Islet of Langerhans (tissue), 1 donor: ENCODE results near the gene FAM227A.
A peak's percentile ranks its signal among the peaks of the same experiment; 100 is the strongest.
"Not testable (repeated sequence)": the region's sequence is repeated elsewhere in the genome, so short reads cannot be mapped to it uniquely, and the experiment has no call there.

Source experiments
- FAIRE-seq: peaks from one replicate; lab custom pipeline; 2011; peaks lifted over from hg19 to GRCh38; lab: Jason Lieb, UNC

Gene FAM227A

DNA sequence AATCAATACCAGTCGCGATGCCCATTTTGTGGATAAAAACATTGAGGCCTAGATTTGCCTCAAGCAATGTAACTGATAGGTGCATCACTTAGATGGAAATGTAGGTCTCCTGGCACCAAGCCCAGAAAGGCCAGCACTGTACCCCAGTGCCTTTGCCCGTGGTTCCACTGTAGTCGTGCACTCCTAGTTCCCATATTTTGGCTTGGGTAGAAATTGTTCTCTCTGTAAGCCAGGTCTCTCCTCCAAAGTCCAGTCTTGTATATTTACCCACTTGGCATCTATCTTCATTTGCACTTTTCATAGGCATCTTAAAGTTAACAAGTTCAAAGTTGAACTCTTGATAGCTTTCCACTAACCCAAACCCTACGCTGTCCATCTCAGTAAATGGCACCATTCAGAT, 44.6 kb downstream of the FAM227A start:
- no peak for FAIRE-seq

DNA sequence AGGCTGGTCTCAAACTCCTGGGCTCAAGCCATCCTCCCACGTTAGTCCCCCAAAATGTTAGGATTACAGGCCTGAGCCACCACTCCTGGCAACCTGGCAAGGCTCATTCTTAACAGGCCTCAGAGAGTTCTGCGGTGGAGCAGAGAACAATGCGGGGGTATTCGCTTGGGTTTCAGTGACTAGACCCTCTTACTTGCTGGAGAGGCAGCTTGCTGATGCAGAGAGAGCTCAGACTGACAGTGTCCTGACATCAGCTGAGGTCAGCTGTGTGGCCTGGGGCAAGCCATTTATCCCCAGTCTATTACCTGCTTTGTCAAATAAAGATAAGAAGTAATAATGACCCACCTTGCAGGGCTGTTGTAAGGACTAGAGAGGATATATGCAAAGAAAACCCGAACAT, 46.0 kb downstream of the FAM227A start:
- no peak for FAIRE-seq

DNA sequence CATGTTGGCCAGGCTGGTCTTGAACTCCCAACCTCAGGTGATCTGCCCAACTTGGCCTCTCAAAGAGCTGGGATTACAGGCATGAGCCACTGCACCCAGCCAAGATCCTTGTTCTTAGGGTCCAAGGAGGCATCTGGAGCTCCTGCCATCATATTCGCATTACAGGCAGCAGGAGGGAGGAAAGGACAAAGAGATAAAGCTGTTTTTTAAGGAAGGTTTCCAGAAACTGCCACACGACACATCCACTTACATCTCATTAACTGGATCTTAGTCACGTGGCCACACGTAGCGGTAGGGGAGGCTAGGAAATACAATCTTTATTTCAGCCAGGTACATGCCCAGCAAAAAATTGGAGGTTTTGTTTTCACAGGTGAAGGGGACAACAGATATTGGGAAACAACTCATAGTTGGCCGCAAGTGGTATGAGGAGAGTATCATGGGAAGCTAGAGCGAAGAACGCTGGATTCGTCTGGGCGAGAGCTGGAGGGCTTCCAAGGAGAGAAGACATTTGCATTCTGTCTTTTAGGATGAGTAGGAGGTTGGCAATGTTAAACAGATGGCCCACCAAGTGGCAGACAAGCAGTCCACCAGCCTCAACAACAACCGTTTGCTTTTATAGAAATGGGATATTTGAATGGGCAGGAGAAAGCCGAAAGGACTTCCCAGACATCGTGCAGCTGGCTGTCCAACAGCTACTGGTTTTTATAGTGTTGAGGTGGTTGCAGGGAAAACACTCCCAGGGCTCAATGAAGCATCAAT, 47.0 kb downstream of the FAM227A start:
- FAIRE-seq: no peak

DNA sequence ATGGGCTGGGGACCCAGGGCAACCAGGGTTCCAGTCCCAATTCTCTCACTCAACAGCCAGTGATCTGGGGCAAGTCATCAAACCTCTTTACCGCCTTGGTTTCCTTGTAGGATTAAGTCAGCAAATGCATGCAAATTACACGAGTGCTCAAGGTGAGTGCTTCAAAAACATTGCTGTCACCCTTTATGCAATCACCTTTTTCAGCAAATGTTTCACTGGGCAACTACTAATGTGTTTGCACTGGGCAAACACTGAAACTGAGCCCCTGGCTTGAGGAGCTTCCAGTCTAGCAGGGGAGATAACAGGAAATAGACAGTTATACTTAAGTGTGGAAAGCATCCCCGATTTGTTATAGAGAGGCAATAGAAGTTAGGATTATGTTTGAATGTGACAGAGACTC, 48.5 kb downstream of the FAM227A start:
- no peak for FAIRE-seq

DNA sequence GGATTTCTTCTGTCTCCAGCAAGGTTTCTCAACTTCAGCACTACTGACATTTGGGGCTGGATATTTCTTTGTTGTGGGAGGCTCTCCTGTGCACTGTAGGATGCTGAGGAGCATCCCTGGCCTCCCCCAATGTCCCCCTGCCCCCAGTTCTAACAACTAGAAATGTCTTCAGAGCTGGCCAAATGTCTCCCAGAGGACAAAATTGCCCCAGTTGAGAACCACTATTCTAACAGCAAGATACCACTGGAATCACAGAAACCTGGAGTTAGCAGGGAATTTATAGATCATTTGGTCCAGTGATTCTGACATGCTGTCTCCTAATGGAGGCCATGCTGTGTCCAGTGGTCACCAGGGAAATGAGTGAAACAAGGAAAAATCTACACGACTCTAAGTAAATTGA, 54.0 kb downstream of the FAM227A start:
- FAIRE-seq: no peak

DNA sequence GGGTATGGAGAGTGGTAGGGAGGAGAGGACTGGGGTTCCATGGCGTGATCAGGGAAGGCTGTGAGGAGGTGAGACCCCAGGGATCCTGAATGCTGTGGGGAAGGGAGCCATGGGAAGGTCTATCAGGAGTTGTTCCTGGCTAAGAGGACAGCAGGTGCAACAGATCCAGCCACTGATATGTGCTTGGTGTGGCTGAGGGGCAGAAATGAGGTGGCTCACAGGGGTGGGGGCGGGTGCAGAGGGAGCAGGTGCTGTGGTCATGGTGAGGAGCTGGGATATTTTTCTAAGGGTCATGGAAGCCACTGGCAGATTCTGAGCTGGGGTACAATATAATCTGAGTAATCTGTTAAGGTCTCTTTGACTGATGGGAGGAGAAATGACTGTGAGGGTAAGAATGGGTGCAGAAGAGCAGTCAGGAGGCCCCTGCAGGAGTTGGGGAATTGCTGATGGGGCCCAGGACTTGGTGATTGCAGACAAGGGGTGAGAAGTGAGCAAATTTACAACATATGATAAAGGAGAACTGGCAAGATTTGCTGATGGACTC, 54.9 kb downstream of the FAM227A start:
- no peak for FAIRE-seq

DNA sequence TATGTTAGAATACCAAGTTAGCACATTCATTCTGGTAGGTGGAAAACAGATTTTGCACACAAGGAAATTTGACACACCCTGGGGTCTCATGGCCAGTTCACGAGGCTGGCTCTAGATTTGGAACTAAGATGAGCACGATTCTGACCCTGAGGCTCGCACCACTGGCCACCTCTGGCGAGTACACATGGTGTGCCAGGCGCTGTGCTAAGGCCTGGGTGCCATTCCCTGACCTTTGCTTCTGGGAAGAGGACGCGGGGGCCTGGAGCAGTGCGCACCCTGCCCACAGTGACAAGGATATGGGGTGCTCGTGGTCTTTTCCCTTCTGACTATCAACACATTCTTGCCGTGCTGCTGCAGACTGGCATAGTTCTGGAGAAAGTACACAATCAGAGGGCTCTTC, 56.7 kb downstream of the FAM227A start:
- no peak for FAIRE-seq

DNA sequence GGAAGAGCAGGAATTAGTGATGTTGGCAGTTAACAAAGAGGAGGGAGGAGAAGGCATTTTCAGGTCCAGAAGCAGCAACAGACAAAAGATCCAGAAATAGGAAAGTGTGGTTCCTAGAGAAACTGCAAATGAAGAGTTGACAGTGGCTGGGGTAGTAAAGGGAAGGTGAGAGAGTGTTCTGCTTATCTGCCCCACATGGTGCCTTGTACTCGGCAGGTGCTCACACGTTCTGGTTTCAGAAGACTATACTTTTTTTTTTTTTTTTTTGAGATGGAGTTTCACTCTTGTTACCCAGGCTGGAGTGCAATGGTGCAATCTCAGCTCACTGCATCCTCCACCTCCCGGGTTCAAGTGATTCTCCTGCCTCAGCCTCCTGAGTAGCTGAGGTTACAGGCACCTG, 73.3 kb downstream of the FAM227A start:
- FAIRE-seq: not testable (repeated sequence)

DNA sequence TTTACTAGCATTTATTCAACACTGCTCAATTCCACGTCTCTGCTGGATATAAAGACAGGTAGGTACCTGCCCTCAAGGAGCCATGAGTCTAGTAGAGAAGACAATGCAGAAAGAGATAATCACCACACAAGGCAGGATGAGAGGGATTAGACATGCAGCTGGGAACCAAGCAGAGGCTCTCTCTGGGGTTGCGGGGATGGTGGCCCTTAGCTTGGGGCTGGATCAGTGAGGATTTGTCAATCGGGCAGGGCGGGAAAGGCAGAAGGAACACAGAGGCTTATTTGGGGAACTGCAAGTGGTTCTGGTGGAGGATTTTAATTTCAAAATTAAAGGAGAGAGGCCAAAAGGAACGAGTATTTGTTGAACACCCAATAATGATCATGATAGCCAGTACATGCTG, 77.7 kb downstream of the FAM227A start:
- FAIRE-seq: no peak

DNA sequence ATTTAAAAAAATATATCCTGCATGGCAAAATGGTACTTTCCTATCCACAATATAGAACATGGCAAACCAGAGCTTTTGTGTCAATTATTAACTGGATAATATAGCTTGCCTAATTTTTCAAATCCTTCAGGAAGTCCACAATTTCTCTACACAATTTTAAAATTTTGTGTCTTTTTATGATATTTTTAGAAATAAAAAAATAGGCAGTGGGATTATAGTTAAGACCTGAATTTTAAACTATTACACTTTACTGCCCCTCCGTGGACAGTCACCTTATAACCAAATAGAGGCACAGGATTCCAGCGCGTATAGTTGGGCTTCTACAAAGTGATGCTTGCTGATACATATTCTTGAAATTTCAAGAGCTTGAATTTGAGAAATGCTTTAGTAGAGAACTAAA, 84.1 kb downstream of the FAM227A start:
- FAIRE-seq: peak; percentile 93

DNA sequence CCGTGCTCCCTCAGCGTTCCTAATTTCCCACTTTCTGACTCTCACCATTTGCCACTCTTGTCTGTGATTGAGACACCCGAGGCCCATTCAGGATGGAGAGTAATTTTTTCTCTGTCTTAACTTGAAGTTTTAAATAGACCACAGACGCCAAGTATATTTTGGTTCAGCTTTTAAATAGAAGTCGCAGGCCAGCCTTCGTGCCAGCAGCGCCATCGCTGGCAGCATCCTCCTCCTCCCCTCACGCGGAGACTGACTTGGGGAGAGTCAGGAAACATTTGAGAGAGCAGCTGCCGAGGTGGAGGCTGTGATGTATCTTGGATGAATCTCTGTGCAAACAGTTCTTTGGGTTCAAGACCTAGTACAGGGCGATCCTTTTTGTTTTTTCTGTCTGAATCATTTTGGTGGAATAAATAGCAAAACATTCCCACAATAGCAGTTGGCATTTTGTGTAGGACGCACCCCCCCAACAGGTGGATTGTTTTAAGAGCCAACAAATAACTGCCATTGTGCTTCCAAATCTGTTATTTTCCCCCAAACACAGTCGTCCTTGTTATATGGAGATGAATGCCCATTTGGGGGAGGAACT, 85.3 kb downstream of the FAM227A start:
- no peak for FAIRE-seq

DNA sequence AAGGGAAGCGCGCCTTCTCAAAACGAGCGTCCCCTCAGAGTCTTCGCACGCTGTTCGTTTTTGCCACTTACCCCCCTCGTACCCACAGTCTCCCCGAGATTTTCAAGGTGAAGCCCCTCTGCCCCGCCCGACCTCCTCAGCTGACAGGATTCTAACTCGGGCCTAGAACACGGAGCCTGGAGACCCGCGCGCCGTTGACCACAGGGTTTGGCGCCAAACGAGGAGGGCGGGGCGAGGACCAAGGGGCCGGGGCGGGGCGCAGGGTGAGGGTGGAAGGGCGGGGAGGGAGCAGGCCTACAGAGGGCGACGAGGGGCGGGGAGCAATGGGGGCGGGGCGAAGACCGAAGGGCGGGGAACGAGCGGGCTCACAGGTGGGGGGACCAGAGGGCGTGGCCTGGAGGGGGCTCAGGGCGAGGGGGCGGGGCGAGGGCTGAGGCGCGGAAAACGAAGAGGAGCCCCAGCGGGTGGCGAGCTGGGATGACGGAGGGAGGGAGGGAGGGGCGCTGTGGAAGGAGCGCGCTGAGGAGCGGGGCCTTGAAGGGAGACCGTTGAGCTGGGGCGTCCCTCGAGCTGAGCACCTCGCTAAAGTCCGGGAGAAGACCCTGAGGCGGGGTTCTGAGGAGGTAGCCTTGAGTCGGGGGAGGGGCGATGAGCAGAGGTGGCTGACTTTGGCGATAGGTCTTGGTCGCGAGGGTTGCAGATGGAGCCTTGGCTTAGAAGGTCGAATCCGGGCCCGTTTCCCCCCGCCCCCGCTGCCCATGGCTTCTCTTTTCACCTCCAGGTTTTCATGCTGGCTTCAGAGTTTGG, 86.0 kb downstream of the FAM227A start, which contains the start of gene DMC1:
TSS of gene DMC1 (minus strand) at position 212 of the 807 bp plus-strand sequence. CDS start 1,927 bp downstream, outside the sequence.
- no peak for FAIRE-seq

DNA sequence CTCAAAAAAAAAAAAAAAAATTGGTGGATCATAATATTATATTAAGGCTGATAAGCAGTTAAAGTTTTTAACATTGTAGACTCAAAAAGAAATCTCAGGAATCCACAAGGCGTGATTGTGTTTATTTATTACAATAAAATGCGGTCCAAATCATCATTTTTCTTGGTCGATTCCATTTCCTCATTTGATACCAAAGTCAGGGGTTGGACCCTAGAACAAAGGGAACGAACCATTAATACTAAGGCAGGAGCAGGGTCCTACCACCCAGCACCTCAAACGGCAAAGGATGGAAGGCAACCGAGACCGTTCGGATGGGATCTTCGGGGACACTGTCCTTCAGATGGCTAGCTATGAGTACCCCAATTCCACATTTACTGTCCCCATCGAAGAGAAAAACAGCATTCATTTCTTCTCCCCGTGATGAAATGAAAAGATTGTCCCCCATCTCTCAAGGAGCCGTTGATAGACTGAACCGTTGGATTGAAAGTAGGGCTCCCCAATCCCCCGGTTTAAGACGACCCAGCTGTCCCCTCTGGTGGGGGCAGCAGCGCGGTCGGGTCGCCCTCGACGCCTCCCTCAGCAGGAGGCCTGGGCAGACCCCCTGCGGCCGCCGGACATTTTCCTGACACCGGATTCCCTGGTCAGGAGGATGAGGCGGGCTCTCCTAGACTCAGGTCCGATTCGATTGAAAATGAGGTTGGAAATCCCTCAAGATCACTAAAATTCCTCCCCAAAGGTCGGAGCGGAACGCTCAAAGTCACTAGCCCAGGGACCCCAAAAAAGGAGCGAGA, 86.8 kb downstream of the FAM227A start:
- FAIRE-seq: no peak

DNA sequence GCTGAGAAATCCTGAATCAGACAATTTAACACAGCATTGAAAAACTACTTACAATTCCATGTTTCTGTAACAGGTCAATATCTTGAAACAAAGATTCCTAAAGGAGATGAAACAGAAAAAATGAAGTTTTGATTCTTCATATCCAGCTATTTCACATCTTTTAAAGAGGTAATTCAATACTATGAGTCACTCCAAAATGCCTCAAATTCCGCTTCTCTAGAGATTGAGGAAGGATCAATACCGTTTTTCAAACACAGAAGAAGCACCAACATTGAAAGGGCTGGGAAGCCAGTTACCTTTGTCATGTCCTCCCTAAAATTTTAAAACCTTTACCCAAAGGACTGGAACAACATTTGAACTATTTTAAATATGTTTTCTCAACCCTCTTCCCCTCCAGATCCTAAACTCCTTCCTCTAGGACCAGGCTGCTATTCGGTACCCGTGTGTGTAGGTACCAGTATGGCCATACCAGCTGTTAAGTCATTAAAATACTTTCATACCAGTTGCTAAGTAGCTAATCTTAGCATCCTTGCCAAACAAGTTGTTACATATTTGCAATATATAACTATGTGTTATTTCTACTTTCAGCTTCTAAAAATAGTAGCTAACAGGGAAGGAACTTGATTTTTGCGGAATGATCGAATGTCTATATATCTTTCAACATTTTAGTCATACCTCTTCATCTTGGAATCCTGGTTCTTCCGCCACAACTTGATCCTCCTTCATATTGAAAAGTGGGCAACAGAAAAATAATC, 88.5 kb downstream of the FAM227A start:
- FAIRE-seq: no peak

DNA sequence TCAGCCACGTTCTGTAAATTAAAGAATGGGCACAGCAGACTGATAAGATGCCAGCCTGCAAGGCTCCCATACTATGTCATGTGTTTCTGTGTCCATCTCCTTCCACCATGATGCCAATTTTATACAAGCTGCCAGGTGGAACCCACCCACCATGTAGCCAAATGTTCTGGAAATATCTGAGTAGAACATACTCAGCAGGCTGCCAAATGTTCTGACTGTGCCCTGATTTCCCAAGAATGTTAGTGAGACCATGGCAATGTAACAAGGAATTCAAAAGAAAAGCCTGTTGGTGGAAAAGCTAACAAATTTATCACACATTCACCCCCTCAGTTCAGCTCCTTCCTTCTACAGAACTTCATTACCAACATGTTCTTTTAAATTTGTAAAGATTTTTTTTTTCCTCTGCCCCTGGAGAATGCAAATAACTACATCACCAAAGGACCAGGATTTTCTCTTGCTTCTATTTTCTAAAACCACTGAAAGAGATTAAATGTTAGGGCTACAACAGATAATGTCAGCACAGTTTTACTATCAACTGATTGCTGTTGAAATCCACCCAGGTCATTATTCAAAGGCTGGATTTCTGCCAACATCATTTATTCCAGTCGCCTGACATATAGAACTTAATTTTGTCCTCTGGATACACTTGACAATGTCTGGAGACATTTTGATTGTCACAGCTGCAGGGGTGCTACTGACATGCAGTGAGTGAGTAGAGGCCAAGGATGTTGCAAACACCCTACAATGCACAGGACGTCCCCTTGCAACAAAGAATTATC, 89.3 kb downstream of the FAM227A start:
- FAIRE-seq: no peak

DNA sequence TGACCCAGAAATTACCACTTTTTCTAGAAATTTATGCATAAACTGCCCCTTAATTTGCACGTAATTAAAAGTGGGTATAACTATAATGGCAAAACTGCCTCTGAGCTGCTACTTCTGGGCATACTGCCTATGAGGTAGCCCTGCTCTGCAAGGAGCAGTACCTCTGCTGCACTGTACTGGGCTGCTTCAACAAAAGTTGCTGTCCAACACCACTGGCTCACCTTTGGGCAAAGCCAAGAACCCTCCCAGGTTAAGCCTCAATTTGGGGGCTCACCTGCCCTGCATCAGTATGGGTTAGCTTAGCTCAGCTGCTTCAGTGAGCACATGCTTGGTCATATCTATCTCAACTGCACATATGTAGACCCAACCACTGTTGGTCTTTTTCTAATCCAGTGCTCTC, 90.8 kb downstream of the FAM227A start:
- FAIRE-seq: no peak

DNA sequence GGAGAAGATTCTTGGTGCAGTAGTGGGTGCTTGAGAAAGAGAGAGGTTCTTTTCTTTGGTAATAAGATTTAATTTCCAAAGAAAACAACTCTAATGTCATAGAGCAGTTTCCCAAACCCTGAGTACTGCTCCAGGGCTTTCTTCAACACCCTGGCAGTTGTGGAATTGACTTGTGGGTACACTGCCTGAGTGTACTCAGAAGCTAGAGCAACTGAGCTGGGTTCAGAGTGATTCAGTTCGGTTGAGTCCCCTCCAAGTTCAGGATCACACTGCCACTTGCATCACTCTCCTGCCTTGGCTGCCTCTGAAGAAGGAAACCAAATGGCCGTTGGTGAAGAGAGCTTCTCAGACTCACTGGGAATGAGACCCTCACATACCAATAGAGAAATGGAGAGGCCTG, 91.5 kb downstream of the FAM227A start:
- FAIRE-seq: no peak

DNA sequence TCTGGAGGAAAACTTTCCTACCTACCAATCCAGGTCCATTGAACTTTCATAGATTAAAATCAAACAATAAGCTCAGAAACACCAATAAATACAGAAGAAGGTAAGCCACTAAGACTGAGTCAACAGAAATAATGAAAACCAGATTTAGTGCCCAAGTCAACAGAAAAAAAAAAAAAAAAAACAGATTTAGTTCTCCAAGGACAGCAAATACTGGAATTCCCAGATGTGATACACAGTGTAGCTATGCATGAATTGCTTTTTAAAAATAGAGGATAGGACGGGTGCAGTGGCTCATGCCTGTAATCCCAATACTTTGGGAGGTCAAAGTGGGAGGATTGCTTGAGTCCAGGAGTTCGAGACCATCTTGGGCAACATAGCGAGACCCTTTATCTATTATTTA, 101.9 kb downstream of the FAM227A start:
- FAIRE-seq: no peak

DNA sequence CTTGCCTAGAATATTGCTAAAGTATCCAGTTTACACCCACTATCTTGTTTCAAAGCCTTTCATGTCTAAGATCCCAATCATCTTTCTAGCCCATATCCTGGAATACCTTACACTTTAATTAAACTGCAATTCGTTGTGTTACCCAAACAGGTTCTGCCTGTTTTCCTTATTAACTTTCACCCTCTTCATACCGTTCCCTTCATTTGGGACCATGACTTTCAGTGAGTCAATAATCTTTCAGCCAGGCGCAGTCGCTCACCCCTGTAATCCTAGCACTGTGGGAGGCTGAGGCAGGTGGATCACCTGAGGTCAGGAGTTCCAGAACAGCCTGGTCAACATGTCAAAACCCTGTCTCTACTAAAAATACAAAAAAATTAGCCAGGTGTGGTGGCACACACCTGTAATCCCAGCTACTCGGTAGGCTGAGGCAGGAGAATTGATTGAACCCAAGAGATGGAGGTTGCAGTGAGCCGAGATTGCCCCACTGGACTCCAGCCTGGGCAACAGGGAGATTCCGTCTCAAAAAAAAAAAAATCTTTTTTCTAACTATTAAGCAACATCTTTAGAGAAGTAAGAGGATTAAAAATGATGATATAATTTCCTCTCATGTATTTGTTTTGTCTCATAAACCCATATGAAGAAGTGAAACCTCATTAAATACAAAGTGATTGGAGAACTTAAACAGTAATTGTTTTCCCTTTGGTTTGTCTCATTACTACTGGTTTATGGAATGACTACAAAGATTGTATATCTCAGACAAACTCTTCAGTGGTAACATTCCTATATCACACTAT, 106.9 kb downstream of the FAM227A start:
- no peak for FAIRE-seq

DNA sequence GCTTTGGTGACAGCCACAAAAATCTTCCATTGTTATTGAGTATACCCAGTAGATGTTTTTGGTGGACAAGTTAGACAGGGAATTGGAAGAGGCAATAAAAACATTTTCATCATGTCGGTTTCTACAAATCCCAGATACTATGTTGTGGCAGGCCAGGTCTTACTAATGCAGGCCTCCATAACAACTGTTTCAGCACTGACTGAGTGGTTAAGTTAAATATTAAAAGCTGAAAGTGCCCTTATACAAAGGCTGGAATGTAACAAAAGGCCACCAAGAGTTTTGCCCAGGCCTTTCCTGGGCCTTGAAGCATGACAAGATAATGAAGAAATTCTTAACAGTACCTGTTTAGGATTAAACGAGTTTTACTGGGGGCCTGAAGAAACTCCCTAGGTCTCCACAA, 115.5 kb downstream of the FAM227A start:
- FAIRE-seq: no peak
